Colonic mucosa (tissue), 4 donors: Measurements from ENCODE around the gene EMID1. TPM values are rescaled to one million over a fixed set of nuclear protein-coding genes. Genes with fewer than 3 reads are reported as not detected.

Experiments
- DNase-seq: peaks from one replicate; pipeline ENCODE4 v3.0.0-alpha.2; 2020
- H3K27ac ChIP-seq: fragments of 200-600 bp; one replicate; pipeline ENCODE4 v1.8.0; 2021
- H3K27me3 ChIP-seq: fragments of 200-600 bp; one replicate; pipeline ENCODE4 v1.8.0; 2021
- H3K36me3 ChIP-seq: fragments of 200-600 bp; one replicate; pipeline ENCODE4 v1.8.0; 2021
- H3K4me1 ChIP-seq: fragments of 200-600 bp; one replicate; pipeline ENCODE4 v1.8.0; 2021; ENCODE audit warnings: mild to moderate bottlenecking
- H3K4me3 ChIP-seq: fragments of 200-600 bp; one replicate; pipeline ENCODE4 v1.8.0; 2021
- H3K9ac ChIP-seq, 2 donors: one replicate each; pipeline ENCODE4 v1.7.0; 2013; ENCODE audit warnings: control low read depth in 2 of 2, low read depth in 2 of 2, low read length in 2 of 2
- H3K9me3 ChIP-seq: fragments of 200-600 bp; one replicate; pipeline ENCODE4 v1.8.0; 2021
- intact Hi-C: fragments of 100-400 bp; cut with DNase I; formaldehyde crosslinking; loops from one replicate; pipeline ENCODE4 v1.14.1; 2022
- total RNA-seq, 2 donors: library from RNA; stranded (reverse); fragmentation: NEBNext Ultra II Directional in 1 of 2; extraction: Animal tissue kit (Norgen Biotek cat#: 25700) in 1 of 2; gene quantifications; one replicate each; pipeline ENCODE4 v1.2.1, GENCODE V29; 2021
- TF ChIP-seq, protein P1 (sequence below): fragments of 200-600 bp; IDR thresholded peaks from one replicate; pipeline ENCODE4 v1.8.0; 2022; ENCODE audit warnings: antibody characterized with exemption, mild to moderate bottlenecking
- donor health status: healthy.
- donor health status: DM: no; HTN: no; CAD: no.
- donor health status: DM: no; HTN: no; CAD: no.

EMID1 gene
- total RNA-seq, 2 donors from 2014 or later: 4.4 TPM

DNA sequence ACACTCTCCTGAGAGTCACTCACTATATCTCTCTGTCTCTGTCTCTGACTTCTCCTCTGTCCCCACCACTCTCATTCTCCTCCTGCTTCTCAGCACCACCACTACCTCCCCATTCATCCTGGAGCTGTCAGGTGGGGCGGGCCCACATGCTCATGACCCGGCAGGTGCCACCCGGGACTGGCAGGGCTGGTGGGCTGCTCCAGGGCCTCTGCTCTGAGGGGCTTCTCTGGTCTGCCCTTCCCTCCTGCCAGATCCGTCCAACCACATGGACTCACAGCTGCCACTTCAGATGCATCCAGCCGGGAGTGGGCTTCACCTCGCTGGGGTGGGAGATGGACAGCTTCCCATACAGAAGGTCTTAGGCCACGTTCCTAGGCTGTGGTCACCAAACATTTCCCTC lies 4.8 kb upstream of the EMID1 start:
- intact Hi-C loops: loop anchor here (5.0 kb wide), 1 partner anchor 121 kb away; no protein-coding TSS in a partner anchor

DNA sequence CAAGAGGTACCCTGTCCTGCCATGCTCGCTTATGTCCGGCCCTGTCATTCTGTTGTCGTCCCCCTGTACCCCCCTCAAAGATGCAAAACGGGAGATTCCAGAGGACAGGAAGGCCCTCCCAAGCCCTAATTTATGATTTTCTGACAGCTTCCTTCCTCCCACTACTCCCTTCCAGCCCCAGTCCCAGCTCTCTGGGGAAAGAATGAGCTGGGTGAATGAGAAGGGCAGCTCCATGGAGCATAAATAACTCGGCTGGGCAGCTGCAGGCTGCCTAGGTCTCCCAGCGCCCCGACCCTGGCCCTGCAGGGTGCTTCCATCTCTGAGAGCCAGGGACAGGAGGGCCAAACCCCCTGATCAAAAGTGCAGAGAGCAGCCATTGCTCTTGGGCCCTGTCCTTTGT lies 3.9 kb upstream of the EMID1 start:
- DNase-seq: no peak
- intact Hi-C loops: loop anchor here (5.0 kb wide), 1 partner anchor 121 kb away; no protein-coding TSS in a partner anchor

More for the DNA sequence above, 4.8 kb upstream of the EMID1 start:
- Histone ChIP-seq H3K27ac (no peak overlapping the region), H3K9me3 (no peaks in the 10 kb centered on the region), H3K36me3 (no peaks in the 10 kb centered on the region), H3K9ac (no peak overlapping the region), H3K4me3 (no peak overlapping the region), H3K4me1 (no peaks in the 10 kb centered on the region), H3K27me3 (peaks cover 5% of the 10 kb centered on the region)
- DNase-seq: no peak
- TF ChIP-seq, protein P1, sequence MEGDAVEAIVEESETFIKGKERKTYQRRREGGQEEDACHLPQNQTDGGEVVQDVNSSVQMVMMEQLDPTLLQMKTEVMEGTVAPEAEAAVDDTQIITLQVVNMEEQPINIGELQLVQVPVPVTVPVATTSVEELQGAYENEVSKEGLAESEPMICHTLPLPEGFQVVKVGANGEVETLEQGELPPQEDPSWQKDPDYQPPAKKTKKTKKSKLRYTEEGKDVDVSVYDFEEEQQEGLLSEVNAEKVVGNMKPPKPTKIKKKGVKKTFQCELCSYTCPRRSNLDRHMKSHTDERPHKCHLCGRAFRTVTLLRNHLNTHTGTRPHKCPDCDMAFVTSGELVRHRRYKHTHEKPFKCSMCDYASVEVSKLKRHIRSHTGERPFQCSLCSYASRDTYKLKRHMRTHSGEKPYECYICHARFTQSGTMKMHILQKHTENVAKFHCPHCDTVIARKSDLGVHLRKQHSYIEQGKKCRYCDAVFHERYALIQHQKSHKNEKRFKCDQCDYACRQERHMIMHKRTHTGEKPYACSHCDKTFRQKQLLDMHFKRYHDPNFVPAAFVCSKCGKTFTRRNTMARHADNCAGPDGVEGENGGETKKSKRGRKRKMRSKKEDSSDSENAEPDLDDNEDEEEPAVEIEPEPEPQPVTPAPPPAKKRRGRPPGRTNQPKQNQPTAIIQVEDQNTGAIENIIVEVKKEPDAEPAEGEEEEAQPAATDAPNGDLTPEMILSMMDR: no peak

DNA sequence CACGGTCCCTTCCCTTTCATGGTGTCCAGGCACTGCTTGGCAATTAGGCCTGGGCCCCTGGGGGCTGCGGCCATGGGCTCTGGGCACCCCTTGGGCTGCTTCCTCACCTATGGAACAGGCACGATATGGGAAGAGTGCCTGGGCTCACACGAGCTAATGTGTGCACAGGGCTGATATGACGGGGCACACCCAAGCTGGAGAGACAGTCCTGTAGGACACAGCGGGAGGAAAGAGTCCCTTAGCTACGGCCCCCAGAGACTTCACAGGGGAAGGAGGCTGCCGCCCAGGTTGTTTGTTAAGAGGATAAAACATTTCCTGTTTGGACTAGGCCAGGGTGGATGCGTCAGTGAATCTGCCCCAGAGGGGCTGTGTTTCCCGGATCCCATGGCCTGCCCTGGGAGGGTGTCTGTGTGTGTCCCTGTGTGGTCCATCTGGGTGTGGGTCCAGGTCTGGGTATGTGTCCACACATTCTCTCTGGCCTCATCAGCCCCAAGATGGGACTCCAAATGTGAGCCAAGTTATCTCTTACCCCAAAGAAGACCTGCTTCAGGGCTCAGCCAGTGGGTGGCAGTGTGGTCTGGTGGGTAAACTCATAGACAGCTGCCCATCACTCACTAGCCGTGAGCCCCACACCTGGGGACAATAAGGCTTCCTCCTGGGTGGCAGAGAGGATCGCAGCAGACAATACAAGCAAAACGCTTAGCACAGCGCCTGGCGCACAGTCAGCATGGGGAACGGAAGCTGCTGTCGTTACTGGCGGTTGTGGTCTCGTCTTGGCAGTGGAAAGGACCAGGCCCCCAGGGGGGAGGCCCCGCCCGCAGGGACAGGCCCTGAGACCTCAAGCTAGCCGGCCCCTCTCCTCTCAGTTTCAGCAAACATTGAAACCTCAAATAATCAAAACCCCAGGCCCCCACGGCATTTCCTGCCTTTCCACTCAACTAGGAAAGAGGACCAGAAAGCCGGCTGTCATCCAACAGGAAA lies 3.2 kb upstream of the EMID1 start:
- no peaks in the 10 kb centered on the region for H3K36me3 ChIP-seq
- peak overlapping the region; percentile 12 to 19 for H3K9ac ChIP-seq
- DNase-seq: peak; percentile 58
- intact Hi-C loops: loop anchor here (5.0 kb wide), 1 partner anchor 120 kb away; no protein-coding TSS in a partner anchor
- H3K4me3 ChIP-seq: no peak overlapping the region
- H3K9me3 ChIP-seq: no peaks in the 10 kb centered on the region
- TF ChIP-seq, protein P1: no peak
- peak overlapping the region; percentile 54 for H3K27ac ChIP-seq
- peaks cover 16% of the 10 kb centered on the region for H3K27me3 ChIP-seq
- no peaks in the 10 kb centered on the region for H3K4me1 ChIP-seq

More for the DNA sequence above, 3.9 kb upstream of the EMID1 start:
- Histone ChIP-seq H3K27ac (peak overlapping the region; percentile 54), H3K4me1 (no peaks in the 10 kb centered on the region), H3K36me3 (no peaks in the 10 kb centered on the region), H3K4me3 (no peak overlapping the region), H3K9ac (no peak overlapping the region), H3K9me3 (no peaks in the 10 kb centered on the region), H3K27me3 (peaks cover 13% of the 10 kb centered on the region)
- TF ChIP-seq, protein P1: no peak

DNA sequence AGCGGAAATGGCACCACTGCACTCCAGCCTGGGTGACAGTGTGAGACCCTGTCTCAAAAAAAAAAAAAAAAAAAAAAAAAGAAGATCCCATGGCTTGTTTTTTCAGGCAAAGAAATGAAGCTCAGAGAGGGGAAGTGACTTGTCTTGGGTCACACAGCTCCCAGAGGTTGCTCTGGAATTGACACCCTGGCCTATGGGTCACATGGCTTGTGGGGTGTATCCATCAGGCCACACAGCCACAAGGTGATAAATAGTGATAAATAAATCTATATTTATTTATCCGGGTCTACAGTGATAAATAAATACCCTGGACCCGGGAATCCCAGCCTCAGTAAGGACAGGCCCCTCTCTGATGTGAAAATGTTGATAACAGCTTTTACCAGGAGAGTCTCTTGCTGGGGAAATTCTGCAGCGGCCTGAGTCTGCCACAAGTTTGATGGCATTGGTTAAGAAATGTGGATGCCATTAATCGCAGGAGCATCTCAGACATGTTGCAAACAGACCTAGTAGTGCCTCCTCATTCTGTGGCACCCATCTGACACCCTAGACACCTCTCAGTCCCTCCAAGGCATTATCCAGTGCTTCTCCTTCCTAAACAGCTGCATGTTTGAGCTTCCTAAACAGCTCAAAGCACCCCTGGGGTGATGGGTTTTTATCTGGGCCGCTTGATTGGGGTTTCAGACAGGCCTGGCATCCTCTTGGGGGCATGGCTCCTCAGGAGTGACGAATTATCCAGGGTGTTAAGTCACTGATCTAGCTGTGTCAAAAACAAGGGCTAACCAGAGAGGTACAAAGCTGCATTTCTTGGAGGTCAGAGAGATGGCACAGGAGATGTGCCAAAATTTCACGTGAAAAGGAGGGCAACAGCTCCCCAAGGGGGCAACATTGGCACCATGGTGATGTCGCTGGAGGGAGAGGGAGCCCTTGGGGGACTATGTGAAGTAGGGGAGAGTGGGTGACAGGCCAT lies 1.9 kb upstream of the EMID1 start:
- Histone ChIP-seq H3K4me1 (no peaks in the 10 kb centered on the region), H3K27ac (peak overlapping the region; percentile 54)

More for the DNA sequence above, 1.9 kb upstream of the EMID1 start:
- Histone ChIP-seq H3K36me3 (no peaks in the 10 kb centered on the region), H3K9ac (no peak overlapping the region), H3K9me3 (no peaks in the 10 kb centered on the region), H3K4me3 (no peak overlapping the region), H3K27me3 (peaks cover 16% of the 10 kb centered on the region)
- TF ChIP-seq, protein P1: no peak
- intact Hi-C loops: loop anchor here (5.0 kb wide), 1 partner anchor 119 kb away; no protein-coding TSS in a partner anchor
- no peak for DNase-seq
